ENCODE measurements around the gene KNDC1.

- no peak for TF ChIP-seq CTCF (IDR thresholded peaks at IDR 0.05)
- TF ChIP-seq EP300 (IDR thresholded peaks at IDR 0.05): no peak
Measured at GRCh38 chr10:133161486-133162109, 1.6 kb downstream of the KNDC1 start.
